Measurements from ENCODE around the gene SEC62.
A peak's percentile ranks its signal among the peaks of the same experiment; 100 is the strongest.

Gene SEC62, protein sequence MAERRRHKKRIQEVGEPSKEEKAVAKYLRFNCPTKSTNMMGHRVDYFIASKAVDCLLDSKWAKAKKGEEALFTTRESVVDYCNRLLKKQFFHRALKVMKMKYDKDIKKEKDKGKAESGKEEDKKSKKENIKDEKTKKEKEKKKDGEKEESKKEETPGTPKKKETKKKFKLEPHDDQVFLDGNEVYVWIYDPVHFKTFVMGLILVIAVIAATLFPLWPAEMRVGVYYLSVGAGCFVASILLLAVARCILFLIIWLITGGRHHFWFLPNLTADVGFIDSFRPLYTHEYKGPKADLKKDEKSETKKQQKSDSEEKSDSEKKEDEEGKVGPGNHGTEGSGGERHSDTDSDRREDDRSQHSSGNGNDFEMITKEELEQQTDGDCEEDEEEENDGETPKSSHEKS

GRCh38 chr3:169966428-169966950, at the start of gene SEC62:
SEC62 (plus strand) TSS chr3:169966807; CDS start chr3:169966823, 16 bp downstream.
- DNase-seq (ENCODE audit: low spot score) = peak; percentile 91
- TF ChIP-seq, protein P1, sequence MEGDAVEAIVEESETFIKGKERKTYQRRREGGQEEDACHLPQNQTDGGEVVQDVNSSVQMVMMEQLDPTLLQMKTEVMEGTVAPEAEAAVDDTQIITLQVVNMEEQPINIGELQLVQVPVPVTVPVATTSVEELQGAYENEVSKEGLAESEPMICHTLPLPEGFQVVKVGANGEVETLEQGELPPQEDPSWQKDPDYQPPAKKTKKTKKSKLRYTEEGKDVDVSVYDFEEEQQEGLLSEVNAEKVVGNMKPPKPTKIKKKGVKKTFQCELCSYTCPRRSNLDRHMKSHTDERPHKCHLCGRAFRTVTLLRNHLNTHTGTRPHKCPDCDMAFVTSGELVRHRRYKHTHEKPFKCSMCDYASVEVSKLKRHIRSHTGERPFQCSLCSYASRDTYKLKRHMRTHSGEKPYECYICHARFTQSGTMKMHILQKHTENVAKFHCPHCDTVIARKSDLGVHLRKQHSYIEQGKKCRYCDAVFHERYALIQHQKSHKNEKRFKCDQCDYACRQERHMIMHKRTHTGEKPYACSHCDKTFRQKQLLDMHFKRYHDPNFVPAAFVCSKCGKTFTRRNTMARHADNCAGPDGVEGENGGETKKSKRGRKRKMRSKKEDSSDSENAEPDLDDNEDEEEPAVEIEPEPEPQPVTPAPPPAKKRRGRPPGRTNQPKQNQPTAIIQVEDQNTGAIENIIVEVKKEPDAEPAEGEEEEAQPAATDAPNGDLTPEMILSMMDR (IDR thresholded peaks at IDR 0.05; ENCODE audit: extremely low read depth, missing control alignments) = peak; percentile 74

DNA sequence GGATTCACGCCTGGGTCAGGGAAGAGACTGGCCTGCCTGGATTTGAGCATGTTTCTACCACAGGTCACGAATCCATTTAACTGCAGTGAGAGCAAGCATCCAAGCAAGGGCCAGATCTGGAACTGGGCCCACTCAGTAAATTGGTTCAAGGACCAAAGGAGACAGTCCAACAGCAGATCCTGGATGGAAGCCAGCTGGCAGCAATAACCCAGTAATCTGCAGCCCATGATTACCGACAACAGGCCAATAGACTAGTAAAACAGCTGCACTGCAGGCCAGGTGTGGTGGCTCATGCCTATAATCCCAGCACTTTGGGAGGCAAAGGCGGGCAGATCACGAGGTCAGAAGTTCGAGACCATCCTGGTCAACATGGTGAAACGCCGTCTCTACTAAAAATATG, 43.4 kb upstream of the SEC62 start:
- DNase-seq (ENCODE audit: low spot score) = no peak
- TF ChIP-seq, protein P1 (IDR thresholded peaks at IDR 0.05; ENCODE audit: extremely low read depth, missing control alignments) = no peak

- DNase-seq (ENCODE audit: low spot score) = no peak
Observed at GRCh38 chr3:169923831-169924230, 42.8 kb upstream of the SEC62 start.

GRCh38 chr3:169929830-169930519, 36.6 kb upstream of the SEC62 start:
- TF ChIP-seq, protein P1 (IDR thresholded peaks at IDR 0.05; ENCODE audit: extremely low read depth, missing control alignments) = peak; percentile 15
- DNase-seq (ENCODE audit: low spot score) = peak; percentile 29

More at GRCh38 chr3:169923831-169924230, 42.8 kb upstream of the SEC62 start:
- TF ChIP-seq, protein P1 (IDR thresholded peaks at IDR 0.05; ENCODE audit: extremely low read depth, missing control alignments) = no peak

DNA sequence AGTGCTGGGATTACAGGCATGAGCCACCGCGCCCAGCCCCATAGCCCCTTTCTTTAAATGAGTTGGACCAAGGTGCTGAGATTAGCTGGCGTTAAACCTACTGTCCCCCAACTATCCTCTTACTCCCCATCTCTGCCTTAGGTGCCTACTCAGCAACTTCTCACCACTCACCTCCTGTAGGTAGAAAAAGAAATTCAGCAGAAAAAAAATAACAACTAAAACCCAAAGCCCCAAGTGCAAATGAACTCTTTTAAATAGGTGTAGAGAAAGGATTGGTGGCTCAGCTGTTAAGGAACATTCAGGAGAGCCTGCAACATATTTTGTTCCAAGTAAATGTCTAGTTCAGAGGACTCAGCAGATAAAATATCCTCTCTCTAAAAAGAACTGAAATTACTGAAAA, 35.8 kb upstream of the SEC62 start:
- DNase-seq (ENCODE audit: low spot score) = no peak
- TF ChIP-seq, protein P1 (IDR thresholded peaks at IDR 0.05; ENCODE audit: extremely low read depth, missing control alignments) = no peak

- TF ChIP-seq, protein P1 (IDR thresholded peaks at IDR 0.05; ENCODE audit: extremely low read depth, missing control alignments) = no peak
- peak; percentile 54 for DNase-seq (ENCODE audit: low spot score)
Observed at GRCh38 chr3:169931747-169932520, 34.7 kb upstream of the SEC62 start.

Data from GM20000 (cell line).